HCT116 (cell line): ENCODE data around the gene WNT5B. TPM values are rescaled to one million over a fixed set of nuclear protein-coding genes. Genes with fewer than 3 reads are reported as not detected.

Experiments
- ATAC-seq: fragments of 200-7000 bp; cut with Tn5 transposase; 2 replicates; pipeline ENCODE4 v1.9.1; 2020; ENCODE audit warnings: mild to moderate bottlenecking, moderate library complexity
- BruUV-seq: library from RNA; stranded (reverse); fragments of 400-500 nt; replicated peaks from 2 replicates; lab custom pipeline; 2021; lab: Mats Ljungman, UMichigan
- CTCF ChIA-PET: fragments of 300-600 bp; sonication (Branson Sonifier 250); formaldehyde crosslinking; loops from one replicate; lab custom pipeline; 2021; ENCODE audit warnings: antibody characterized with exemption; lab: Charles Lee
- POLR2A ChIA-PET: fragments of 300-600, 350-600 bp; sonication (Branson Sonifier 250); formaldehyde crosslinking; loops from one replicate; lab custom pipeline; 2021; ENCODE audit warnings: antibody characterized with exemption; lab: Charles Lee
- RAD21 ChIA-PET, 2 experiments: fragments of 300-600 bp; sonication (Branson Sonifier 250); formaldehyde crosslinking; loops; one replicate each; lab custom pipeline; 2023; ENCODE audit warnings: low total read pairs in 2 of 2; ENCODE audit not compliant: uncharacterized antibody in 2 of 2, unreplicated experiment in 2 of 2, low non-redundant PET in 1 of 2; lab: Charles Lee
- DNase-seq: peaks from one replicate; pipeline ENCODE4 v3.0.0-alpha.2; 2010; ENCODE audit warnings: low read depth, low spot score
- H2AFZ ChIP-seq: fragments of 200-600 bp; shearing (Covaris generic), sonication (generic); 2 replicates; pipeline ENCODE4 v1.6.1; 2017; ENCODE audit warnings: low read depth, mixed run types, mixed read lengths, antibody characterized with exemption, low read length; ENCODE audit not compliant: poor library complexity, severe bottlenecking
- H3K27ac ChIP-seq: 2 replicates; pipeline ENCODE4 v1.5.1; 2012; ENCODE audit warnings: low read depth, low read length
- H3K27me3 ChIP-seq: fragments of 200-600 bp; sonication (generic); 2 replicates; pipeline ENCODE4 v1.6.1; 2016; ENCODE audit warnings: mixed run types, low read length, mixed read lengths; ENCODE audit not compliant: insufficient read depth
- H3K36me3 ChIP-seq, 2 experiments: fragments of 200-500 bp in 1 of 2; fragments of 200-600 bp in 1 of 2; sonication (Bioruptor generic) in 1 of 2; sonication (generic) in 1 of 2; 2 replicates each; pipeline versions ENCODE4 v1.5.1 to v1.6.1; 2014 to 2016; ENCODE audit warnings: low read length in 2 of 2, inconsistent platforms in 1 of 2, mixed read lengths in 1 of 2, mixed run types in 1 of 2; ENCODE audit not compliant: insufficient read depth in 2 of 2, control insufficient read depth in 1 of 2
- H3K4me1 ChIP-seq, 2 experiments: fragments of 200-600 bp in 1 of 2; sonication (generic) in 1 of 2; 2 replicates each; pipeline versions ENCODE4 v1.5.1 to v1.6.1; 2012 to 2017; ENCODE audit warnings: low read length in 2 of 2, inconsistent platforms in 1 of 2, mild to moderate bottlenecking in 1 of 2, mixed read lengths in 1 of 2, mixed run types in 1 of 2, moderate library complexity in 1 of 2; ENCODE audit not compliant: insufficient read depth in 2 of 2, control insufficient read depth in 1 of 2
- H3K4me2 ChIP-seq: fragments of 200-600 bp; sonication (generic); 2 replicates; pipeline ENCODE4 v1.6.1; 2017; ENCODE audit warnings: mixed run types, low read length, mixed read lengths
- H3K4me3 ChIP-seq, 2 experiments: fragments of 200-600 bp in 1 of 2; sonication (generic) in 1 of 2; replicated peaks in 1 of 2; 2 replicates each; pipeline ENCODE4 v1.5.1; 2011 to 2016; ENCODE audit warnings: low read length in 2 of 2, control low read depth in 1 of 2, low read depth in 1 of 2, mild to moderate bottlenecking in 1 of 2, mixed read lengths in 1 of 2, mixed run types in 1 of 2
- H3K79me2 ChIP-seq: fragments of 200-600 bp; sonication (generic); 2 replicates; pipeline ENCODE4 v1.6.1; 2017; ENCODE audit warnings: mild to moderate bottlenecking, mixed run types, low read length, moderate library complexity, mixed read lengths; ENCODE audit not compliant: insufficient read depth
- H3K9ac ChIP-seq: fragments of 200-600 bp; sonication (generic); 2 replicates; pipeline ENCODE4 v1.6.1; 2016; ENCODE audit warnings: low read length, mixed read lengths
- H3K9me2 ChIP-seq: fragments of 200-600 bp; sonication (generic), shearing (Covaris generic); 2 replicates; pipeline ENCODE4 v1.6.1; 2017; ENCODE audit warnings: mixed run types, mild to moderate bottlenecking, moderate library complexity; ENCODE audit not compliant: insufficient read depth
- H3K9me3 ChIP-seq, 2 experiments: fragments of 200-500 bp in 1 of 2; fragments of 200-600 bp in 1 of 2; sonication (Bioruptor generic) in 1 of 2; sonication (generic) in 1 of 2; 2 replicates each; pipeline ENCODE4 v1.6.1; 2014 to 2017; ENCODE audit warnings: low read length in 2 of 2, mixed read lengths in 2 of 2, inconsistent platforms in 1 of 2, low read depth in 1 of 2, mild to moderate bottlenecking in 1 of 2, mixed run types in 1 of 2, moderate library complexity in 1 of 2; ENCODE audit not compliant: control insufficient read depth in 1 of 2, insufficient read depth in 1 of 2
- H4K20me1 ChIP-seq: fragments of 200-600 bp; sonication (generic), shearing (Covaris generic); 2 replicates; pipeline ENCODE4 v1.6.1; 2017; ENCODE audit warnings: mixed run types, mild to moderate bottlenecking, moderate library complexity; ENCODE audit not compliant: insufficient read depth
- ATF3 ChIP-seq: IDR thresholded peaks from 2 replicates; pipeline ENCODE4 v1.6.1; 2012
- CBX3 ChIP-seq: IDR thresholded peaks from 2 replicates; pipeline ENCODE4 v1.6.1; 2012; ENCODE audit warnings: low read depth
- CTCF ChIP-seq, 3 experiments: fragments of 200-600 bp in 1 of 3; sonication (generic) in 1 of 3; IDR thresholded peaks in 2 of 3; conservative IDR thresholded peaks in 1 of 3; 2 replicates each; pipeline ENCODE4 v1.5.1; 2012 to 2017; ENCODE audit warnings: low read depth in 2 of 3, low read length in 2 of 3, antibody characterized with exemption in 1 of 3, borderline replicate concordance in 1 of 3, control low read depth in 1 of 3, mild to moderate bottlenecking in 1 of 3, mixed read lengths in 1 of 3, mixed run types in 1 of 3, moderate library complexity in 1 of 3; ENCODE audit not compliant: insufficient read depth in 1 of 3
- ELF1 ChIP-seq: IDR thresholded peaks from 2 replicates; pipeline ENCODE4 v1.6.1; 2012; ENCODE audit warnings: low read depth, borderline replicate concordance
- EZH2 ChIP-seq: fragments of 200-600 bp; sonication (generic); IDR thresholded peaks from 2 replicates; pipeline ENCODE4 v1.6.1; 2017; ENCODE audit warnings: antibody characterized with exemption, mixed run types
- EZH2phosphoT487 ChIP-seq: fragments of 200-600 bp; IDR thresholded peaks from 2 replicates; pipeline ENCODE4 v1.6.1; 2018; ENCODE audit warnings: antibody characterized with exemption, borderline replicate concordance
- FOSL1 ChIP-seq: IDR thresholded peaks from 2 replicates; pipeline ENCODE4 v1.6.1; 2012; ENCODE audit warnings: low read depth
- JUND ChIP-seq: IDR thresholded peaks from 2 replicates; pipeline ENCODE4 v1.6.1; 2012
- MAX ChIP-seq: IDR thresholded peaks from 2 replicates; pipeline ENCODE4 v1.6.1; 2012
- POLR2A ChIP-seq: IDR thresholded peaks from 2 replicates; pipeline ENCODE4 v1.7.0; 2011; ENCODE audit warnings: borderline replicate concordance; ENCODE audit not compliant: insufficient read depth, insufficient read length; ENCODE audit errors: extremely low read depth
- REST ChIP-seq: IDR thresholded peaks from 2 replicates; pipeline ENCODE4 v1.6.1; 2012; ENCODE audit warnings: low read depth
- SIN3A ChIP-seq: IDR thresholded peaks from 2 replicates; pipeline ENCODE4 v1.6.1; 2012; ENCODE audit warnings: low read depth
- SP1 ChIP-seq: IDR thresholded peaks from 2 replicates; pipeline ENCODE4 v1.6.1; 2012; ENCODE audit warnings: low read depth
- SRF ChIP-seq: IDR thresholded peaks from 2 replicates; pipeline ENCODE4 v1.6.1; 2012; ENCODE audit warnings: low read depth
- YY1 ChIP-seq: IDR thresholded peaks from 2 replicates; pipeline ENCODE4 v1.6.1; 2011; ENCODE audit warnings: low read length, low read depth, moderate library complexity, mild to moderate bottlenecking; ENCODE audit not compliant: insufficient replicate concordance; ENCODE audit errors: extremely low read depth
- ZBTB33 ChIP-seq: IDR thresholded peaks from 2 replicates; pipeline ENCODE4 v1.6.1; 2011; ENCODE audit warnings: mild to moderate bottlenecking, low read length, moderate library complexity; ENCODE audit not compliant: insufficient replicate concordance; ENCODE audit errors: extremely low read depth
- ZFX ChIP-seq: fragments of 450-650 bp; IDR thresholded peaks from 2 replicates; pipeline ENCODE4 v1.6.1; 2017
- ZNF274 ChIP-seq: fragments of 200-500 bp; sonication (Bioruptor generic); IDR thresholded peaks from 2 replicates; pipeline ENCODE4 v1.6.1; 2014; ENCODE audit warnings: mild to moderate bottlenecking, low read depth, low read length, inconsistent platforms
- intact Hi-C: fragments of 100-400 bp; cut with micrococcal nuclease; formaldehyde crosslinking; loops from 2 replicates; pipeline ENCODE4 v1.10.0; 2022
- total RNA-seq: library from RNA; stranded (reverse); gene quantifications from one replicate; pipeline ENCODE4 v1.2.1, GENCODE V29; 2021; ENCODE audit not compliant: unreplicated experiment

The WNT5B gene
- total RNA-seq, 1 experiment from 2014 or later = 0.52 TPM

GRCh38 chr12:1633459-1633858, 4.4 kb downstream of the WNT5B start (continued):
- TF ChIP-seq REST (no peak), ZFX (no peak), SRF (no peak), EZH2phosphoT487 (no peak)
- TF ChIP-seq, all 23 proteins: peak for 0

- Histone ChIP-seq H3K9me2 (no peaks in the 10 kb centered on the region), H3K9ac (no peak overlapping the region), H4K20me1 (no peaks in the 10 kb centered on the region), H3K4me2 (no peak overlapping the region), H3K36me3 (no peaks in the 10 kb centered on the region), H3K4me3 (no peak overlapping the region), H3K79me2 (no peaks in the 10 kb centered on the region), H3K4me1 (peaks cover 3 to 21% of the 10 kb centered on the region in 2 experiments; a peak in 3 of 4 replicates), H3K27ac (no peak overlapping the region), H3K9me3 (no peaks in the 10 kb centered on the region), H3K27me3 (0 out of 2 replicates have a peak, but pooled peaks cover 3% of the 10 kb centered on the region), H2AFZ (no peak overlapping the region)
- DNase-seq = no peak
- no peak for ATAC-seq
- ChIA-PET POLR2A (no interaction called here), RAD21 (interaction anchor here (1.1 to 1.9 kb wide), 5 partner anchors 28 to 306 kb away, joined by 4 to 14 read pairs (median 5); no protein-coding TSS in a partner anchor), CTCF (interaction anchor here (0.8 to 2.5 kb wide), 18 partner anchors 9 to 516 kb away, joined by 3 to 91 read pairs (median 6); partner anchors contain the start of gene ADIPOR2)
- intact Hi-C loops = loop anchor here (1.0 to 10.0 kb wide), 3 partner anchors 157 to 951 kb away; no protein-coding TSS in a partner anchor
- BruUV-seq = no TSS peak
- no peak for TF ChIP-seq EZH2
- no peak for TF ChIP-seq ELF1
- TF ChIP-seq CTCF (IDR thresholded peaks at IDR 0.05 in 2 of 3, conservative IDR thresholded peaks at IDR 0.05 in 1 of 3; ENCODE audit: borderline replicate concordance in 1 of 3, insufficient read depth in 1 of 3, low read depth in 2 of 3, low read length in 2 of 3) = no peak
- no peak for TF ChIP-seq MAX
- no peak for TF ChIP-seq CBX3
- TF ChIP-seq ZNF274 = no peak
- TF ChIP-seq JUND = no peak
- TF ChIP-seq ZBTB33 = no peak
- TF ChIP-seq YY1 = no peak
- TF ChIP-seq FOSL1 = no peak
- no peak for TF ChIP-seq SP1
- TF ChIP-seq POLR2A = no peak
- TF ChIP-seq SRF = no peak
- TF ChIP-seq ZFX = no peak
- no peak for TF ChIP-seq EZH2phosphoT487
- TF ChIP-seq ATF3 = no peak
- TF ChIP-seq SIN3A = no peak
These were observed 5.1 kb downstream of the WNT5B start for GRCh38 chr12:1634149-1634548.
